Keratinocyte (primary cell): ENCODE measurements around the gene EGFLAM. TPM values are rescaled to one million over a fixed set of nuclear protein-coding genes. Genes with fewer than 3 reads are reported as not detected.

Experiments used
- DNase-seq: peaks from one replicate; pipeline ENCODE4 v3.0.0-alpha.2; 2011; ENCODE audit warnings: low read depth, missing footprints, low spot score
- FAIRE-seq: peaks from 2 replicates; lab custom pipeline; 2011; peaks lifted over from hg19 to GRCh38; lab: Jason Lieb, UNC
- H2AFZ ChIP-seq: 2 replicates; pipeline ENCODE4 v1.6.0; 2012; ENCODE audit warnings: low read length, control low read depth, inconsistent platforms; ENCODE audit not compliant: control insufficient read depth
- H3K27ac ChIP-seq: 2 replicates; pipeline ENCODE4 v1.5.1; 2011; ENCODE audit warnings: low read length; ENCODE audit not compliant: control insufficient read depth, insufficient read depth
- H3K27me3 ChIP-seq: 3 replicates; pipeline ENCODE4 v1.6.0; 2011; ENCODE audit warnings: low read length; ENCODE audit not compliant: control insufficient read depth, insufficient read depth; ENCODE audit errors: extremely low read depth
- H3K36me3 ChIP-seq, 2 experiments: 2 replicates in 1 of 2; 3 replicates in 1 of 2; pipeline ENCODE4 v1.5.1; 2011; ENCODE audit warnings: low read length in 2 of 2, mild to moderate bottlenecking in 1 of 2; ENCODE audit not compliant: control insufficient read depth in 2 of 2, insufficient read depth in 2 of 2; ENCODE audit errors: extremely low read depth in 1 of 2
- H3K4me1 ChIP-seq: 3 replicates; pipeline ENCODE4 v1.5.1; 2011; ENCODE audit warnings: low read length; ENCODE audit not compliant: control insufficient read depth, insufficient read depth; ENCODE audit errors: extremely low read depth
- H3K4me2 ChIP-seq: 3 replicates; pipeline ENCODE4 v1.6.0; 2011; ENCODE audit warnings: low read depth, low read length; ENCODE audit not compliant: control insufficient read depth, insufficient read depth; ENCODE audit errors: extremely low read depth
- H3K4me3 ChIP-seq, 3 experiments: fragments of 200-600 bp in 1 of 3; sonication (generic) in 1 of 3; 2 replicates in 2 of 3; 3 replicates in 1 of 3; pipeline ENCODE4 v1.5.1; 2011 to 2016; ENCODE audit warnings: low read length in 3 of 3, mild to moderate bottlenecking in 3 of 3, control low read depth in 2 of 3, inconsistent platforms in 1 of 3, low read depth in 1 of 3, mixed read lengths in 1 of 3, mixed run types in 1 of 3, moderate library complexity in 1 of 3; ENCODE audit not compliant: control insufficient read depth in 2 of 3, insufficient read depth in 2 of 3; ENCODE audit errors: extremely low read depth in 1 of 3
- H3K79me2 ChIP-seq: 2 replicates; pipeline ENCODE4 v1.6.0; 2012; ENCODE audit warnings: low read length; ENCODE audit not compliant: control insufficient read depth, insufficient read depth
- H3K9ac ChIP-seq: 3 replicates; pipeline ENCODE4 v1.6.0; 2011; ENCODE audit warnings: low read length; ENCODE audit not compliant: control insufficient read depth, insufficient read depth; ENCODE audit errors: extremely low read depth
- H3K9me1 ChIP-seq: 3 replicates; pipeline ENCODE4 v1.6.0; 2011; ENCODE audit warnings: low read length; ENCODE audit not compliant: control insufficient read depth, insufficient read depth; ENCODE audit errors: extremely low read depth
- H3K9me3 ChIP-seq: 2 replicates; pipeline ENCODE4 v1.5.1; 2012; ENCODE audit warnings: low read depth, low read length; ENCODE audit not compliant: control insufficient read depth
- H4K20me1 ChIP-seq: 3 replicates; pipeline ENCODE4 v1.6.0; 2011; ENCODE audit warnings: low read length; ENCODE audit not compliant: control insufficient read depth, insufficient read depth; ENCODE audit errors: extremely low read depth
- EZH2 ChIP-seq: IDR thresholded peaks from one replicate; pipeline ENCODE4 v1.6.1; 2012; ENCODE audit warnings: inconsistent platforms, mild to moderate bottlenecking, low read length, moderate library complexity
- dilution Hi-C: fragments of 300-500 bp; cut with MboI; formaldehyde crosslinking; loops from one replicate; pipeline ENCODE4 v1.7.0; 2020; ENCODE audit warnings: low sequenced_read_pairs; ENCODE audit not compliant: extremely low pct_ligation_motif_present
- polyA plus RNA-seq, 5 experiments: library from polyadenylated mRNA; depleted of rRNA in 3 of 5; stranded (reverse) in 3 of 5; stranded (forward) in 1 of 5; unstranded in 1 of 5; fragments of >200 nt; gene quantifications; 1 replicate in 1 of 5; 2 replicates in 3 of 5; 3 replicates in 1 of 5; pipeline versions ENCODE4 v1.2.1 to v1.2.3, GENCODE V29; 2011 to 2012; ENCODE audit warnings: missing spikeins in 2 of 5, low read depth in 1 of 5, low replicate concordance in 1 of 5
- TF ChIP-seq, protein P1 (sequence below), 3 experiments: IDR thresholded peaks in 1 of 3; conservative IDR thresholded peaks in 1 of 3; optimal IDR thresholded peaks in 1 of 3; 2 replicates in 2 of 3; 3 replicates in 1 of 3; pipeline versions ENCODE3 to v1.5.1; 2011; ENCODE audit warnings: low read length in 3 of 3, mild to moderate bottlenecking in 3 of 3, moderate library complexity in 2 of 3, control low read depth in 1 of 3, inconsistent platforms in 1 of 3; ENCODE audit not compliant: insufficient read depth in 2 of 3; ENCODE audit errors: extremely low read depth in 1 of 3

EGFLAM gene
- polyA plus RNA-seq, 1 donor (not counting 4 experiments of a cell fraction or from before 2014, with no cell fraction given), result not detected

DNA sequence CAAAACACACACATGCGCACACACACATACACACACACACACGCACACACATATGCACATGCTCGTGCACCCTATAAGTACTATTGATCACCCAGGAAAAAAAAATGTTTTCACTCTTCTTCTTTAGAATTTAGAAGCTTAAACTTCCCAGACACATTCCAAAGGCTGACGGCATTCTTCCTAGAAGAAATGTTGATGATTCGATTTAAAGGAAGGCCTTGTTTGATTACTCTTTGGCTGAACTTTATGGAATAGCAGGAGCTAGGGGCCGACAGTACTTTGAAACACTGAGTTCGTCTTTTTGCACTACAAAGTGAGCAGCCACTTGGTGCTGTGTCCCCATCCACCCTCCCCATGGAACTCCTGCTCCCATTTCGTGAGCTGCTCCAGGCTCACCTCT lies 113.2 kb downstream of the EGFLAM start:
- no peak for TF ChIP-seq EZH2
- TF ChIP-seq, protein P1, sequence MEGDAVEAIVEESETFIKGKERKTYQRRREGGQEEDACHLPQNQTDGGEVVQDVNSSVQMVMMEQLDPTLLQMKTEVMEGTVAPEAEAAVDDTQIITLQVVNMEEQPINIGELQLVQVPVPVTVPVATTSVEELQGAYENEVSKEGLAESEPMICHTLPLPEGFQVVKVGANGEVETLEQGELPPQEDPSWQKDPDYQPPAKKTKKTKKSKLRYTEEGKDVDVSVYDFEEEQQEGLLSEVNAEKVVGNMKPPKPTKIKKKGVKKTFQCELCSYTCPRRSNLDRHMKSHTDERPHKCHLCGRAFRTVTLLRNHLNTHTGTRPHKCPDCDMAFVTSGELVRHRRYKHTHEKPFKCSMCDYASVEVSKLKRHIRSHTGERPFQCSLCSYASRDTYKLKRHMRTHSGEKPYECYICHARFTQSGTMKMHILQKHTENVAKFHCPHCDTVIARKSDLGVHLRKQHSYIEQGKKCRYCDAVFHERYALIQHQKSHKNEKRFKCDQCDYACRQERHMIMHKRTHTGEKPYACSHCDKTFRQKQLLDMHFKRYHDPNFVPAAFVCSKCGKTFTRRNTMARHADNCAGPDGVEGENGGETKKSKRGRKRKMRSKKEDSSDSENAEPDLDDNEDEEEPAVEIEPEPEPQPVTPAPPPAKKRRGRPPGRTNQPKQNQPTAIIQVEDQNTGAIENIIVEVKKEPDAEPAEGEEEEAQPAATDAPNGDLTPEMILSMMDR (optimal IDR thresholded peaks at IDR 0.05 in 1 of 3, IDR thresholded peaks at IDR 0.05 in 1 of 3, conservative IDR thresholded peaks at IDR 0.05 in 1 of 3; ENCODE audit: extremely low read depth in 1 of 3, insufficient read depth in 2 of 3, low read length in 3 of 3), result no peak
- Histone ChIP-seq H3K9me1 (no peaks in the 10 kb centered on the region), H4K20me1 (no peaks in the 10 kb centered on the region), H2AFZ (no peak overlapping the region), H3K36me3 (no peaks in the 10 kb centered on the region), H3K9ac (no peak overlapping the region), H3K4me3 (no peak overlapping the region), H3K4me2 (no peak overlapping the region), H3K27ac (no peak overlapping the region), H3K79me2 (no peaks in the 10 kb centered on the region), H3K9me3 (no peaks in the 10 kb centered on the region), H3K27me3 (peaks cover 2% of the 10 kb centered on the region), H3K4me1 (no peaks in the 10 kb centered on the region)
- dilution Hi-C loops, result no loop called here
- DNase-seq (no peak), FAIRE-seq (no peak)

DNA sequence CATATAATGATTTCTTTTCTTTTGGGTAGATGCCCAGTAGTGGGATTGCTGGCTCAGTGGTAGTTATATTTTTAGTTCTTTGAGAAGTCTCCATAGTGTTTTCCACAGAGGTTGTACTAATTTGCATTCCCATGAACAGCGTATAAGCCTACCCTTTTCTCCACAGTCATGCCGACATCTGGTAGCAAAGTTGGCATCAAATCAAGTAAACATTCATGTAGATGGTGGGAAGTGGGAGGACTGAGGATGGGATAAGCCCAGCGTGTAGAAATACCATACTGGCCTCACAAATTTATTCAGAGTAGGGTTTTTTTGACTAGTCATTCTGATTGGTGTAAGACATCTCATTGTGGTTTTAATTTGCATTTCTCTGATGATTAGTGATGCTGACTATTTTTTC lies 115.4 kb downstream of the EGFLAM start:
- no peaks in the 10 kb centered on the region for H3K9me3 ChIP-seq
- no peak overlapping the region for H3K4me3 ChIP-seq
- H3K9me1 ChIP-seq, result no peaks in the 10 kb centered on the region
- H3K4me1 ChIP-seq, result no peaks in the 10 kb centered on the region
- H3K4me2 ChIP-seq, result no peak overlapping the region
- H4K20me1 ChIP-seq, result no peaks in the 10 kb centered on the region
- no peak overlapping the region for H2AFZ ChIP-seq
- no peaks in the 10 kb centered on the region for H3K79me2 ChIP-seq
- H3K36me3 ChIP-seq, result no peaks in the 10 kb centered on the region
- H3K27me3 ChIP-seq, result peaks cover 6% of the 10 kb centered on the region
- DNase-seq, result no peak
- H3K9ac ChIP-seq, result no peak overlapping the region
- H3K27ac ChIP-seq, result no peak overlapping the region
- dilution Hi-C loops, result no loop called here
- no peak for FAIRE-seq
- no peak for TF ChIP-seq EZH2
- TF ChIP-seq, protein P1 (optimal IDR thresholded peaks at IDR 0.05 in 1 of 3, IDR thresholded peaks at IDR 0.05 in 1 of 3, conservative IDR thresholded peaks at IDR 0.05 in 1 of 3; ENCODE audit: extremely low read depth in 1 of 3, insufficient read depth in 2 of 3, low read length in 3 of 3), result no peak
